HL-60/S4 treated with retinoic acid at 250 ng/mL for 4 days and 3 days (cell line): Measurements from ENCODE around the gene SGO2.
"Not testable (repeated sequence)": the region's sequence is repeated elsewhere in the genome, so short reads cannot be mapped to it uniquely, and the experiment has no call there.

Source experiments
- in situ Hi-C: fragments of 300-500 bp; cut with MboI; formaldehyde crosslinking; loops from 2 replicates; pipeline ENCODE4 v1.7.0; 2022; ENCODE audit warnings: low sequenced_read_pairs

Gene SGO2

DNA sequence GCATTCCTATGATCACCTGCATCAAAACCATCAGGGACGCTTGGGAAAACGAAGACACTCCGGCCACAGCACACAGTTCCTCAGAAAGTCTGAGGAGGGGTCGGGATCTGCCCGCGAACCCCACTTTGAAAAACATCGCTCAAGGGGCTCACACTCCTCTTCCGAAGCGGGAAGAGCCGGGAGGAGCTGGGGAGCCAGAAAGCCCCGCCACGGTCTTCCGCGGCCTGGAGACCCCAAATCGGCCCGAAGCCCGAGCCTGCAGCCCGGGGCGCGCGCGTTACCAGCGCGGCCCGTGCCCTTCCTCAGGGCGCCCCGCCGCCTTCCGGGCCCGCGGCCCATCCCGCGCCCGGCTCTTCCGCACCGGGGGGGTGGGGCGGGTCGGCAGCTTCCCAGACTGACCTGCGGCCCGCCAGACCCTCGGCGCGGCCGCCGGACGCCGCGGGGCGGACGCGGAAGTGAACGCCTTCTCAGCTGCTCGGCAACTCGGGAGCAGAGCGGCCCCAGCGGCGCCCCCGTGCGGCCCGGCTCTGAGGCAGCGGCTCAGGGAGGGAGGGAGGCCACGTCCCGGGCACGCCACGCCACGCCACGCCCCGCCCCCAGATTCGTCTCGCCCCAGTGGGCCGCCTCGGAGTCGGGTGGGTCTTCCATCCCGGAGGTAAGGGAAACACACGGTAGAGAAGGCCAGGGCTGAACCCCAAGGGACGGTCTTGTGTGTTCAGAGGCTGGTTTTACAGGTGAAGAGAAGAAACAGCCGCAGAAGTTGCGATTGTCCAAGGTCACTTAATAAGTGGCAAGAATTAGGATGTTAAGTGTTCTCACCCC, 16.2 kb upstream of the SGO2 start, which contains the start of gene KCTD18:
Gene KCTD18 (minus strand): TSS at position 457 of the 822 bp plus-strand sequence. CDS start 3,052 bp downstream, outside the sequence.
- in situ Hi-C loops = no loop called here

DNA sequence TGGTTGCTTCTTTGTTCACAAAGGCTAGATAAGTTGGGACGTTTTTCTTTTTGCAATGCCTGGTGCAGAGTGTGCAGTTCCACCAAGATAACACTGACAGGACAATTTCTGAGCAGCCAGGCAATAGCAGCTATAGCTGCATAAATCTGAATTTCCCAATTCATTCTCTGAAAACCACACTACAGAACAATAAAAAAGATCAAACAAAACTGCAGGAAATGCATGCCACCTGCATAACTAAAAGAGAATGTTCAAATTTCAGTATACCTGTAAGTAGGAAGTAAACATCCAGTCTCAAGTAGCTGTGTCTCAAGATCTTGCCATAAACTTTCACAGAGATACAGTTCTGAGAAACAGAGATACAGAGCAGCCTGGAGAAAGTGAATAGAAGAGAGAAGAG, 10.9 kb upstream of the SGO2 start:
- in situ Hi-C loops = no loop called here

DNA sequence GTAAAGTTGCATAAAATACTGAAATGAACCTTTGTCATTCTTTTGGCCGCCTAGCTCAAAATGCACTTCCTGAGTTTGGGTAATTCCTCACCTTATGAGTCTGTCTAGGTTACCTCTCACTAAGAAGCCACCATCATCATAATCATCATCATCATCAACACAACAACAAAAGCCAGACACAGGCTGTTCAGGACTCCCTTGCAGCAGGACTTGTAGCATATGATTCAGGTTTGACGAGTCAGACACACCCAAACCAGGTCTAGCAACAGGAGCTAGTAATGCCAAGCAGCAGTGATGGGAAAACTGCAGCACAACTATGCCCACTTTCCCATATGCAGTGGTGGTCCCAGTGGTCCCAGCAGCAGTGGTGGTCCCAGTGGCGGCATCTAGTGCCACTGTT, 2.8 kb upstream of the SGO2 start:
- in situ Hi-C loops = no loop called here

DNA sequence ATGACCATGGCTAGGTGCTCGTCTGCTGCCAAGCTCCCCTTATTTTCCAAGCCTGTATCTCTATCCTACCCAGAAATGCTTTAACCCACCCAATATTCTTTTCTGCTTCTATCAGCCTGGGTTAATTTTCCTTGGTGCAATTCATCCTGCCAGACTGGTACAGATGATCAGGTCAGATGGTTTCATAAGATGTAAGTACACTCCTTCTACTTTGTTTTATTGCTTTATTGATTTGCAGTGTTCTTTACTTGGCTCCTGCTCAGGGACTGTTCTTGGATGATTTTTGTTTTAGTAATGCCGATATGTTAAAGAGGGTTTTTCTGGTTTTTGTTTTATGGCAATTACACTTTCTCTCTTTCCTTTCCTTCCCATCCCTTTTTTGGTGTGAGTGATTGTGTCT, 2.4 kb upstream of the SGO2 start:
- in situ Hi-C loops = no loop called here

DNA sequence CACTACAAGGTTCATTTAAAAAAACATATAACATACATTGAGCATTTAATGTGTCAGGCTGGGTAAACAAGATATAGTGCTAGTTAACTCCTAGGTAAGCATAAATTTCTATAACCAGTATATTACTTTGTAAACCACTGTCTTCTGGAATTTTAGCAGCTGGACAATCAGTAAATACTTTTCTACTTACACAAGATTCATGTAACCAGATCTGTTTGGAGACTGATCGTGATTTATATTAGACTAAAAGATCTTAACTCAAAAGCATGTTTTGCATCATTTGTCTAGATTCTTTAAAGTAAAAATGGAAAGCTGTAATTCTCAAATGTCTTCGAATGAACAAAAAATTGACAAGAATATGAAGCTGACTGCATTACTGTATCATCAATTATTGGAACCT, 941 bp upstream of the SGO2 start:
- in situ Hi-C loops = no loop called here

DNA sequence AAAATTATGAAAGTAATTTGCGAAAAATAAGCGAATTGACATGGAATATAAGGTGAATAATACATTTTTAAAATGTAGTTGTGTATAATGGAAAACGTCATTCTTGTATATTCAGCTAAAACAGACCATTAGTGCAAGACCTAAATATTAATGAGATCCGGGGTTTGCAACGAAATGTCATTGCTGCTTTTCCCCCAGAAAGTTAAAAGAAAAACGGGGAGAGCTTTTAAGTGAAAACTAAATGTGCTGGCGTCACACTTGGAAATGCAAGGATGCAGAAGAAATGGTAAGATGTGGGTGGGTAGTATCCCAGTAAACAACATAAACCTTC, 491 bp upstream of the SGO2 start:
- in situ Hi-C loops = no loop called here

DNA sequence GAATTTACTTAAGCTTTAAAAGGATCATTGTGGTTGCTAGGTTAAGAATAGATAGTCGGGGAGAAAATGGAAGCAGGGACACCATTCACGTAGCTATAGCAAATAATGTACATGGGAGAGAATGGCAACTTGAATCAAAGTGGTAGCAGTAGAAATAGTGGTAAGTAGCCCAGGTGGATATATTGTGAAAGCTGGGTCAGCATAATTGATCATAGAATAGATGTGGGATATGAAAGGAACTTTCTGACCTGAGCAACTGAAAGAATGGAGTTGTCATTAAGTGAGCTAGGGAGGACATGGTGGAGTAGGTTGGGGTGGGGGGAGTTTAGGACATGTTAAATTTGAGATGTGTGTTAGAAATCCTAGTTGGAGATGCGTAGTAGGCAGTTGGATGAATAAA, 2.2 kb downstream of the SGO2 start:
- in situ Hi-C loops = no loop called here

DNA sequence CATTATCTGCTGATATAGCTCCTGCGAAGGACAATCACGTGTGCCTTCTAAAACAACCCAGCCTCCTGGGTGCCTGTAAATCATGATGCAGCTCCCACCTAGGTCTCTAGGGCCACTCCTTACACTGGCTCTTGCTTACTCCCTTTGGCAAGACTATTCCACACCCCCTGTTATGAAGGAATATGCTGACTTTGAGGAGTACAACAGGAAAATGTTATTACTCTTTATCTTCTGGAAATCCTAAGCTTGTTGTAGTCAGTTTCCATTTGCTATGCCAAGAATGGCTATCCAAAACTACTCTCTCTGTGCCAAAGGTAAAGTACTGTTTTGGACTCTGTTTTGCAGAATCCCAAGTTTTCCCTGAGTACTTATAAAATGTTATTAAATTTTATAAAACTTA, 7.7 kb downstream of the SGO2 start:
- in situ Hi-C loops = no loop called here

DNA sequence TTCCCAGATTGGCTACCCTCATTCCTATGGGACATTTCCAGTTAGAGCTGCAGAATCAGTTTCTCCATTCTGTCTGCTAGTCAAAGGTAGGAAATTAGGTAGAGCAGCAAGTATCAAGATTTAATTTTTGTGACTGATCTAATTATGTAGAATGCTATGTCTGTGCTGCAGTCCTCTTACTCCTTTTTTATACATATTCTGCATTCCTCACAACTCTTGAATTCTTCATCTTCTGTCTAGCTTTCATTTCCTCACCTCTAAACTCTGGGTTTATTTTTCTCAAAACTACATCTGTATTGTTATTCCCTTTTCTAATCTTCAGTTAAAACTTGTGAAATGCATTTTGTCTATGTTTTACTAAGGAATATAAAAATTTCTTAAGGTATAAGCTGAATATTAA, 8.6 kb downstream of the SGO2 start:
- in situ Hi-C loops = no loop called here

DNA sequence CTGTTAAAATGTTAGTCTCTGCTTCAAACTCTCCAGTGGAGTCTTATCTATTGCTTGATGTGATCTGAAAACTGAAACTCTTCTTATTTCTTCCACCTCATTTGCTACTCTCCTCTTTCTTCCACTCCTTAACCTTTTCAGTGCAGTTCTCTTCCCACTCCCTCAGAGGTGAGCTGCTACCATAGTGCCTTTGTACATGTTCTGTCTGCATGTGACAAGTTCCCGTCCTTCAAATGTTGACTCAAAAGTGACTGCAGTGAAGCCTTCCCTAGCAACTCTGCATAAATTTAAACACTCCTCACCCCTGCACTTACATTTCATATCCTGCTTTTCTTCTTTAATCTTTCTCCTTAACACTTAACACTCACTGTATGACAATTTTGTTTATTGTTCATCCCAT, 12.1 kb downstream of the SGO2 start:
- in situ Hi-C loops = no loop called here

DNA sequence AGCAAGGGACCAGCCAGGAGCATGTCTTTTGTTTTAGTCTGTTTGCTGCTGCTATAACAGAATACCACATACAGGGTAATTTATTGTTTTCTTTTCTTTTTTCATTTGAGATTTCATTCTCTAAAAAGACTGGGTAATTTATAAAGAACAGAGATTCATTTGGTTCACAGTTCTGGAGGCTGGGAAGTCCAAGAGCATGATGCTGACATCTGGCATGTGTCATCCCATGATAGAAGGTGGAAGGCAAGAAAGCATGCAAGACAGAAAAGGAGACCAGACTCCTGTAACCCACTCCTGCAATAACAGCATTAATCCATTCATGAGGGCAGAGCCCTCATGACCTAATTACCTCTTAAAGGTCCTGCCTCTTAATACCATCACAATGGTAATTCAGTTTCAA, 14.8 kb downstream of the SGO2 start:
- in situ Hi-C loops = no loop called here

DNA sequence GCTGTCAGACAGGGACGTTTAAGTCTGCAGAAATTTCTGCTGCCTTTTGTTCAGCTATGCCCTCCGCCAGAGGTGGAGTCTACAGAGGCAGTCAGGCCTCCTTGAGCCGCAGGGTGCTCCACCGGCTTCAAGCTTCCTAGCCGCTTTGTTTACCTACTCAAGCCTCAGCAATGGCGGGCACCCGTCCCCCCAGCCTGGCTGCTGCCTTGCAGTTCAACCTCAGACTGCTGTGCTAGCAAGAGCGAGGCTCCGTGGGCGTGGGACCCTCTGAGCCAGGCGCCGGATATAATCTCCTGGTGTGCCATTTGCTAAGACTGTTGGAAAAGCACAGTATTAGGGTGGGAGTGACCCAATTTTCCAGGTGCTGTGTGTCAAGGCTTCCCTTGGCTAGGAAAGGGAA, 40.6 kb downstream of the SGO2 start:
- in situ Hi-C loops = not testable (repeated sequence)

DNA sequence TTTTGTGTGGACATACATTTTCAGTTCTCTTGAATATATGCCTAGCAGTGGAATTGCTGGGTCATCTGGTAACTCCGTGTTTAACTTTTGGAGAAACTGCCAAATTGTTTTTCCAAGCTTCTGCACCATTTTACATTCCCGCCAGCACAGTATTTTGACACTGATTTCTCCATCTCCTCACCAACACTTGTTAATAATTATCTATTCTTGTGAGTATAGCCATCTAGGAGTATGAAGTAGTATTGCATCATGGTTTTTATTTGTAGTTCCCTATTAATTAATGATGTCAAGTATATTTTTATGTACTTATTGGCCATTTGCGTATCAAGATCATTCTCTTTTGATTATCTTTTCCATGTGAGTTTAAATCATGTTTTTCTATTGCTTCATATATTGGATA, 41.9 kb downstream of the SGO2 start:
- in situ Hi-C loops = no loop called here

DNA sequence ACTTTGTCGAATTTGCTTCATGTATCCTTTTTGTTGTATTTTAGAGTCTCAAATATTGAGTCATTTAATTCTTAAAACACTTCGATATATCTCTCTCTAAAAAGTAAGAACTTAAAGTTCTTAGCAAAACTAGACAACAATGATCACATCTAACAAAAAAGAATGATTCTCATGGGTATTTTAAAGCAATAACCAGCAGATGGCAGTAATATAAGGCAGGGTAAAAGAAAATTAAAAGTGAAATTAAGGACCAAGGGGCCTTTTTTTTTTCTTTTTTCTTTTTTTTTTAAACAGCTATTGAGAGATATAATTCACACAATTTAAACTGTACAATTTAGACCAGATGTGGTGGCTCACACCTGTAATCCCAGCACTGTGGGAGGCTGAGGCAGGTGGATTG, 50.0 kb downstream of the SGO2 start:
- in situ Hi-C loops = no loop called here

DNA sequence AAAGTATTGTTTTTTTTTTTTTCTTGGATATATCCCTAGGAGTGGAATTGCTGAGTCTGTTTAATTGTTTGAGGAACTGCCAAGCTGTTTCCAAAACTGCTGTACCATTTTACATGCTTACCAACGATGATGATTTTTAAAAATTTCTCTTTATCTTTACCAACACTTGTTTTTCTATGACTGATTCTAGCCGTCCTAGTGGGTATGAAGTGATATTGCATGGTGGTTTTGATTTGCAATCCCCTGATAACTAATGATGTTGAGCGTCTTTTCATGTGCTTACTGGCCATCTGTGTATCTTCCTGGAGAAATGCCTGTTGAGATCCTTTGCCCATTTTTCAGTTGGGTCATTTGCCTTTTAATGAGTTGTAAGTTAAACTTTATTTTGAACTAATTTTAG, 51.0 kb downstream of the SGO2 start:
- in situ Hi-C loops = no loop called here

DNA sequence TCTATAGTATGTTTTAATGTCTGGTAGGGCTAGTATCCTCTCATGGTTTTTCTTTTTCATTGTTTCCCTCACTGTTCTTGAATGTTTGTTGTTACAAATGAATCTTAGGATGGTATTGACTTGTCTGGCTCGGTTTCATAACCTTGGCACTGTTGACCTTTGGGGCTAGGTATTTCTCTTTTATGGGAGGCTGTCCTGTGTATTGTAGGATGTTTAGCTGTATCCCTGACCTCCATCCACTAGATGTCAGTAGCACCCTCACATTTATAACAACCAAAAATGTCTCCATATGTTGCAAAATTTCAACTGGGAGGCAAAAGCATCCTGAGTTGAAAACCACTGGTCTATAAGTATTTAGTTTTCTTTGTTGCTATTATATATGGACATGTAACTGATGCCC, 52.8 kb downstream of the SGO2 start:
- in situ Hi-C loops = no loop called here

DNA sequence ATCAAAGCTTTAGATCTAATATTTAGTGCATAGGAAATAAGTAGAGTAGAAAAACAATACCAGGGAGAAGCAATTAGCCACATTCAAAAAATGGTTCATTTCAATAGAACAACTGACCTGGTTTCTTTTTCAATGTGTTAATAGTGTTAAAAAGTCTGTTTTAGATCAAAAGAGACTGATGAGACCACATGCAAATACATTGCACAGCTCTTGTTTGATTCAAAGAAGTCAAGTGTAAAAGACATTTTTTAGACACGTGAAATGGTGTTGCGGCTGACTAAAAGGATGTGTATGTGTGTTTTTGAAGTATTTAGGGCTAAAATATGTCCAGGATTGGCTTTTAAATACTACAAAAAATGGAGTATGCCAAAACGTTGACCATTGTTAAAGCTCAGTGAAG, 58.6 kb downstream of the SGO2 start:
- in situ Hi-C loops = no loop called here

DNA sequence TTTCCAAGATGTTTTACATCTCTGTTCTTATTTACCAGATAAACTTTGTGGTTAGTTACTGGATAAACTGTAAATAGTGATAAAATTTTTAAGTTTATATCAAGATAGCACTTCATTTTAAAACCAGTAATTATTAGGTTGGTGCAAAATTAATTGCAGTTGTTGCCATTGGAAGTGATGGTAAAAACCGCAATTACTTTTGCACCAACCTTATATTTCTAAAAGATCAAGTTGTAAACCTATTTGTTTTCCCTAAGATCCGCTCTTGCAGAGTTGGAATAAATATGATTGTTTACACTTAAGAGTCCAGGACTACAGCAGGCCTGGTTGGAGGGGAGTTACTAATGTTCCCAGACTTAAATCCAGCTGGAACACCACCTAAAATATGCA, 59.3 kb downstream of the SGO2 start:
- in situ Hi-C loops = no loop called here

DNA sequence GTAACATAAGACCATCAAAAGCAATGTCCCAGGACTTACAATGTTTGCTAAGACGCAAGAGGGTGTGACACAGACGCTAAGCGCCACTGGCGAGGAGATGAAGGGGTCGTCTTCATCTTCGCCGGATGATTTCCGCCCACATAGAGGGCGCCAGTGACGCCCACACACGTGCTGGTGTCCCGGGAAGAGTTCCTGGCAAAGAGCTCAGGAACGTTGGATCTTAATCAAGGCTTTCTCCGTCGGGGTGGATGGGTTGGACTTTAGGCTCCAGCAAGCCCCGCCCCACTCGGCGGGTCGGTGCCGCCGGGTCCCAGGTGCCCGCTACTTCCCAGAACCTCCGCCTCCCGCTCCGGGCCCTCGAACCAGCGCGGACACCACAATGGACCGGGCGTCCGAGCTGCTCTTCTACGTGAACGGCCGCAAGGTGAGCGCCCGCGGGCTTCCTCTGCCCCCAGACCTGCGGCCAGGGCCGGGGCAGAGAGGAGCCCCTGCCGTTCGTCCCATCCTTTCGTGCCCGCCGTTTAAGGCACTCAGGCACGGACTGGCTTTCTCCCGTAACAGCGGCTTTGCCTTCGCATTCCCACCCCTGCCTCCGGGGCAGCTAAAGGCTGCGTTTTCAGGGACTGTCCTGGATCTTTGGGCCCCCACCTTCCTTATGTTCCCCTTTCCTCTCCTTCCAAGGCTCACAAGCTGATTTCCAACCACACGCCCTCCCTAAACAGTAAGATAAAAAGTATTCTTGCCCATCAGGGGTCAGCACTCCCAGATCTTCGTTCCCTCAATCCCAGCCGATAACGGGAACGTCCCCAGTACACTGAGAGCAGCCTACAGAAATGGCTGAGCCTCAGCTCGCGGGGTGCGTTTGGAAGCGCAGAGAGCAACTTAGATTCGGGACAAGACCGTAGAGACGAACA, 60.0 kb downstream of the SGO2 start, which contains the start of gene AOX1:
Gene AOX1 (plus strand): TSS at position 285 of the 914 bp plus-strand sequence. CDS start 95 bp downstream, at position 380.
- in situ Hi-C loops = no loop called here

DNA sequence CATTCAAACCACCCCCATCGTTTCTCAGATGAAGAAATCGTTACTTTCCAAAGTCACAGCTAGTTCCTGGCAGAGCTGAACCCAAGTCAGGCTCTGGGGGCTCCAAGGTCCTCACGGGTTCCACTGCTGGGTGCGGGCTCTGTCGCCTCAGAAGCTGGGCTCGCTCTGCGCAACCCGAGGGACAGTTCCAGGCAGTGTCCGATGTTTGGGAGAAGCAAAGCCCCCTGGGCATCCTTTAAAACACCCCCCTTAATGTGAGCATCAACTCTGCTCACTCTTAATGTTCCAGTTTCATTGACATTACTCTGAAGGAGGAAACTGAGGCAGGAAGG, 60.6 kb downstream of the SGO2 start:
- in situ Hi-C loops = no loop called here

DNA sequence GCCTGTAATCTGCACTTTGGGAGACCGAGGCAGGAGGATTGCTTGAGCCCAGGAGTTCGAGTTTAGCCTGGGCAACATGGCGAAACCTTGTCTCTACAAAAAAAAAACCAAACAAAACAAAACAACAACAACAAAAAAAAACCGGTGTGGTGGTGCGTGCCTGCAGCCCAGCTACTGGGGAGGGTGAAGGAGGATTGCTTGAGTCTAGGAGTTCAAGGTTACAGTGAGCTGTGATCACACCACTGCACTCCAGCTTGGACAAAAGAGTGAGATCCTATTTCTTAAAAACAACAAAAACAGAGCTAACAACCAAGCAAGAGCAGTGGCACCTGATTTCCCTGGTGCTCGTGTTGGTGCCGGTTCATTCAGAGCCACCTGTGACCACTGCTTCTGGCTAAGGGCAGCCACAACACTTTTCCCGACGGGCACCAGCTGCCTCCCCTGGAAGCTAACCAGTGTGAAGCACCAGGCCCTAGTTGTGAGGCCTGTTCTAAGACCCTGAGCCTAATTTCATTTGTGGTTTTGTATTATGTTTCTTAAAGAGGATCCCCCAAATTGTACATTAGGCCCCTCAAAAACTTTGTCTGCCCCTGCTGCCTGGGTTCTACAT, 61.1 kb downstream of the SGO2 start:
- in situ Hi-C loops = no loop called here
